ENCODE data around the gene ARPC5. TPM values are rescaled to one million over a fixed set of nuclear protein-coding genes. Genes with fewer than 3 reads are reported as not detected.
A peak's percentile ranks its signal among the peaks of the same experiment; 100 is the strongest.

The ARPC5 gene
- total and polyA plus RNA-seq, 10 of the 15 experiments (the other 5 are each of a cell fraction or from before 2014, with no cell fraction given) = 238 to 784 (median 309) TPM

GRCh38 chr1:183611021-183611420, 24.6 kb downstream of the ARPC5 start (continued):
- TF ChIP-seq KLF5 (IDR thresholded peaks at IDR 0.05; ENCODE audit: partially characterized antibody) = no peak
- TF ChIP-seq RBBP5 (conservative IDR thresholded peaks at IDR 0.05) = no peak
- TF ChIP-seq JUNB (IDR thresholded peaks at IDR 0.05) = no peak
- no peak for TF ChIP-seq SIX5 (IDR thresholded peaks at IDR 0.05; ENCODE audit: low read depth, low read length, severe bottlenecking)

- DNase-seq (ENCODE audit: low read depth, low spot score) (no peak), FAIRE-seq (no peak), ATAC-seq (no peak)
- no peak overlapping the region for H3K4me3 ChIP-seq
- no peak overlapping the region for H3K4me2 ChIP-seq (ENCODE audit: control insufficient read depth, insufficient read depth)
- no TSS peak for BruUV-seq (replicated peaks)
- no peaks in the 10 kb centered on the region for H3K79me2 ChIP-seq (ENCODE audit: control insufficient read depth, insufficient read depth, low read length)
- H3K9ac ChIP-seq (ENCODE audit: control insufficient read depth, insufficient read depth, low read length) = no peak overlapping the region
- in situ Hi-C loops (cut with MboI) = no loop called here
- intact Hi-C loops (cut with micrococcal nuclease; ENCODE audit: unreplicated experiment) = loop anchor here (1.0 to 5.0 kb wide), 3 partner anchors 13 to 306 kb away; partner anchors contain the start of gene SMG7
- H3K27me3 ChIP-seq (replicated peaks in 1 of 2; ENCODE audit: control insufficient read depth in 2 of 2, insufficient read depth in 2 of 2, low read length in 1 of 2) = no peaks in the 10 kb centered on the region
- ChIA-PET POLR2A (interaction anchor here (0.6 to 9.4 kb wide), 6 partner anchors 11 to 224 kb away, joined by 3 to 199 read pairs (median 4); partner anchors contain the start of genes ARPC5 and NCF2), SMC1A (ENCODE audit: uncharacterized antibody, unreplicated experiment) (interaction anchor here (0.6 to 12.6 kb wide), 18 partner anchors 10 to 431 kb away, joined by 3 to 363 read pairs (median 6); partner anchors contain the start of genes APOBEC4, ARPC5 and NCF2), RAD21 (ENCODE audit: unreplicated experiment) (interaction anchor here (0.6 to 6.1 kb wide), 18 partner anchors 10 to 1140 kb away, joined by 3 to 69 read pairs (median 13); partner anchors contain the start of genes APOBEC4 and NCF2), CTCF (interaction anchor here (0.7 to 9.8 kb wide), 21 partner anchors 8 to 332 kb away, joined by 3 to 152 read pairs (median 7); partner anchors contain the start of gene NCF2)
- no peaks in the 10 kb centered on the region for H3K36me3 ChIP-seq (ENCODE audit: control insufficient read depth in 2 of 2, insufficient read depth in 2 of 2, low read length in 1 of 2)
- H3K9me3 ChIP-seq (replicated peaks; ENCODE audit: control insufficient read depth, insufficient read depth, low read length) = no peaks in the 10 kb centered on the region
- H3K27ac ChIP-seq (ENCODE audit: control insufficient read depth, insufficient read depth) = no peak overlapping the region
- TF ChIP-seq ATF2 (IDR thresholded peaks at IDR 0.05; ENCODE audit: low read length) (0 out of 2 replicates have a peak, but pooled peaks have one; percentile 5), SP1 (IDR thresholded peaks at IDR 0.05; ENCODE audit: low read depth, low read length) (no peak)
- peaks cover 40% of the 10 kb centered on the region for H3K4me1 ChIP-seq (ENCODE audit: control insufficient read depth, insufficient read depth, low read length)
- H2AFZ ChIP-seq (ENCODE audit: control insufficient read depth, low read depth, low read length) = no peak overlapping the region
- no peaks in the 10 kb centered on the region for H4K20me1 ChIP-seq (ENCODE audit: control insufficient read depth, insufficient read depth)
- 58% methylated on average over 3 of the region's 3 CpGs for WGBS (ENCODE audit: insufficient coverage, insufficient replicate concordance, low lambda C conversion rate, missing lambda C conversion rate)
Observed at GRCh38 chr1:183609759-183610452, 25.7 kb downstream of the ARPC5 start.

Data from GM12878 (cell line).